ENCODE data around the gene VANGL2. TPM values are rescaled to one million over a fixed set of nuclear protein-coding genes. Genes with fewer than 3 reads are reported as not detected.

The VANGL2 gene
- total and polyA plus RNA-seq, 2 of the 4 experiments (the other 2 are of a cell fraction), result 0.36 to 3.6 TPM

- ChIA-PET CTCF (no interaction called here), POLR2A (ENCODE audit: unreplicated experiment) (no interaction called here)
- Histone ChIP-seq H3K18ac (ENCODE audit: low read depth, low read length) (no peak overlapping the region), H4K20me1 (ENCODE audit: insufficient read depth, low read length) (no peaks in the 10 kb centered on the region), H2BK120ac (ENCODE audit: low read depth, low read length) (no peak overlapping the region), H2AFZ (replicated peaks; ENCODE audit: low read length, poor library complexity) (no peak overlapping the region), H3K36me3 (ENCODE audit: control insufficient read depth, insufficient read depth, low read length) (peaks cover 69% of the 10 kb centered on the region), H3K27me3 (ENCODE audit: control insufficient read depth, insufficient read depth, low read length) (no peaks in the 10 kb centered on the region), H3K4me1 (ENCODE audit: control insufficient read depth, insufficient read depth, low read length) (no peaks in the 10 kb centered on the region), H3K9me1 (ENCODE audit: insufficient read depth, low read length) (no peaks in the 10 kb centered on the region), H3K23ac (ENCODE audit: low read depth, low read length) (no peak overlapping the region), H3K4ac (ENCODE audit: low read depth, low read length) (no peak overlapping the region), H3K14ac (replicated peaks; ENCODE audit: low read depth, low read length) (no peak overlapping the region), H4K8ac (ENCODE audit: low read depth in 2 of 2, low read length in 2 of 2) (no peak overlapping the region), H4K91ac (ENCODE audit: insufficient read depth, low read depth, low read length) (no peak overlapping the region), H3K56ac (ENCODE audit: extremely low read depth, insufficient read depth, low read length) (no peak overlapping the region), H2BK5ac (ENCODE audit: low read depth, low read length, poor library complexity, severe bottlenecking) (no peak overlapping the region), H2AK5ac (ENCODE audit: low read depth, low read length) (no peak overlapping the region), H3K4me2 (ENCODE audit: low read depth, low read length) (no peak overlapping the region), H3K4me3 (ENCODE audit: insufficient read depth, low read depth, low read length) (no peak overlapping the region), H2BK15ac (ENCODE audit: low read depth, low read length) (no peak overlapping the region), H3K27ac (ENCODE audit: insufficient read depth, low read length) (no peak overlapping the region), H4K5ac (ENCODE audit: low read depth, low read length) (no peak overlapping the region), H2AK9ac (replicated peaks; ENCODE audit: low read depth, low read length, poor library complexity) (no peak overlapping the region), H3K9me3 (ENCODE audit: control insufficient read depth, insufficient read depth, low read length) (no peaks in the 10 kb centered on the region), H2BK20ac (ENCODE audit: low read depth, low read length) (no peak overlapping the region), H3K79me1 (ENCODE audit: low read depth in 1 of 2, low read length in 2 of 2) (peaks cover 4 to 12% of the 10 kb centered on the region in 2 experiments; a peak in 2 of 4 replicates), H3K9ac (ENCODE audit: low read depth, low read length) (no peak overlapping the region)
- 94% methylated on average over 3 of the region's 8 CpGs; no CpG with 5 or more reads in 1 of the 2 experiments for WGBS, 2 experiments (ENCODE audit: extremely low coverage in 2 of 2, insufficient read length in 1 of 2)
- DNase-seq, result no peak
- no peak for ATAC-seq (ENCODE audit: low read depth)
- no peak for TF ChIP-seq RAD21 (IDR thresholded peaks at IDR 0.05; ENCODE audit: low read length)
- no peak for TF ChIP-seq BHLHE40 (IDR thresholded peaks at IDR 0.05; ENCODE audit: low read depth, low read length)
- TF ChIP-seq MAZ (IDR thresholded peaks at IDR 0.05; ENCODE audit: borderline replicate concordance, low read depth, low read length), result no peak
- TF ChIP-seq CTCF (conservative IDR thresholded peaks at IDR 0.05; ENCODE audit: low read depth, low read length), result no peak
- TF ChIP-seq MAFK (IDR thresholded peaks at IDR 0.05; ENCODE audit: low read depth, low read length), result no peak
- TF ChIP-seq POLR2A (IDR thresholded peaks at IDR 0.05; ENCODE audit: low read depth, low read length), result no peak
- no peak for TF ChIP-seq CHD1 (IDR thresholded peaks at IDR 0.05; ENCODE audit: low read depth, low read length)
- no peak for TF ChIP-seq RCOR1 (IDR thresholded peaks at IDR 0.05; ENCODE audit: insufficient replicate concordance, low read length)
- TF ChIP-seq CEBPB (IDR thresholded peaks at IDR 0.05; ENCODE audit: low read depth, low read length), result no peak
- TF ChIP-seq ELK1 (IDR thresholded peaks at IDR 0.05; ENCODE audit: borderline replicate concordance, low read depth, low read length), result no peak
- no peak for TF ChIP-seq FOS (IDR thresholded peaks at IDR 0.05; ENCODE audit: low read depth, low read length)
- no peak for TF ChIP-seq SMC3 (IDR thresholded peaks at IDR 0.05; ENCODE audit: low read depth, low read length)
- TF ChIP-seq RFX5 (IDR thresholded peaks at IDR 0.05; ENCODE audit: low read depth, low read length), result no peak
- TF ChIP-seq NFE2L2 (IDR thresholded peaks at IDR 0.05; ENCODE audit: low read depth, low read length), result no peak
- TF ChIP-seq USF2 (IDR thresholded peaks at IDR 0.05; ENCODE audit: low read depth, low read length), result no peak
- in situ Hi-C loops (cut with MboI; ENCODE audit: low sequenced_read_pairs), result loop anchor here (10.0 kb wide), 1 partner anchor 258 kb away; the partner anchor contains the start of gene IGSF8
- no TSS peak for BruUV-seq (replicated peaks)
- intact Hi-C loops (cut with micrococcal nuclease), result no loop called here
- dilution Hi-C loops (cut with HindIII; ENCODE audit: low sequenced_read_pairs, unreplicated experiment), result no loop called here
Observed at GRCh38 chr1:160352555-160352954, 47.8 kb upstream of the VANGL2 start.

Measured in IMR-90 (cell line).